Measurements from ENCODE around the gene HAPLN2.

HAPLN2 gene

GRCh38 chr1:156671804-156672203, 52.6 kb downstream of the HAPLN2 start:
- Histone ChIP-seq H3K36me3 (no peaks in the 10 kb centered on the region), H3K27me3 (no peaks in the 10 kb centered on the region), H3K4me3 (ENCODE audit: low read depth, low read length) (no peak overlapping the region), H3K4me1 (peaks cover 25% of the 10 kb centered on the region), H3K9me3 (no peaks in the 10 kb centered on the region)
- TF ChIP-seq CTCF (IDR thresholded peaks at IDR 0.05; ENCODE audit: low read depth, low read length), result no peak
- no peak for DNase-seq

- no peaks in the 10 kb centered on the region for H3K36me3 ChIP-seq
- no peak overlapping the region for H3K4me3 ChIP-seq (ENCODE audit: low read depth, low read length)
- H3K4me1 ChIP-seq, result peaks cover 18% of the 10 kb centered on the region
- no peaks in the 10 kb centered on the region for H3K27me3 ChIP-seq
- no peak for DNase-seq
- H3K9me3 ChIP-seq, result no peaks in the 10 kb centered on the region
- no peak for TF ChIP-seq CTCF (IDR thresholded peaks at IDR 0.05; ENCODE audit: low read depth, low read length)
Measured at GRCh38 chr1:156673387-156674121, 54.3 kb downstream of the HAPLN2 start.

All from BE2C (cell line).